Vagina (tissue), 2 donors: ENCODE results near the gene RNU6-8.

Source experiments
- CTCF ChIP-seq, 3 experiments: fragments of 450-650 bp in 2 of 3; fragments of 200-600 bp in 1 of 3; sonication (generic) in 1 of 3; IDR thresholded peaks; one replicate each; pipeline ENCODE4 v1.5.1; 2017 to 2019; ENCODE audit warnings: antibody characterized with exemption in 3 of 3, mild to moderate bottlenecking in 2 of 3, moderate library complexity in 2 of 3
- POLR2A ChIP-seq, 2 donors: fragments of 450-650 bp; IDR thresholded peaks; one replicate each; pipeline ENCODE4 v1.6.1; 2017; ENCODE audit warnings: antibody characterized with exemption in 2 of 2, mild to moderate bottlenecking in 2 of 2, moderate library complexity in 2 of 2
- POLR2AphosphoS5 ChIP-seq, 2 donors: sonication (generic); formaldehyde crosslinking; IDR thresholded peaks; one replicate each; pipeline ENCODE4 v1.9.0; 2017; ENCODE audit warnings: antibody characterized with exemption in 2 of 2, mild to moderate bottlenecking in 2 of 2, low read depth in 1 of 2; ENCODE audit not compliant: insufficient read depth in 1 of 2

GRCh38 chr14:32251530-32251929, 48.5 kb upstream of the RNU6-8 start:
- TF ChIP-seq CTCF (IDR thresholded peaks at IDR 0.05) = no peak
- no peak for TF ChIP-seq POLR2AphosphoS5 (IDR thresholded peaks at IDR 0.05; ENCODE audit: insufficient read depth in 1 of 2, low read depth in 1 of 2)
- no peak for TF ChIP-seq POLR2A (IDR thresholded peaks at IDR 0.05)
